ENCODE measurements around the gene CHAC1. TPM values are rescaled to one million over a fixed set of nuclear protein-coding genes. Genes with fewer than 3 reads are reported as not detected.

The CHAC1 gene
- total RNA-seq, 1 experiment from 2014 or later: 1.5 TPM

DNA sequence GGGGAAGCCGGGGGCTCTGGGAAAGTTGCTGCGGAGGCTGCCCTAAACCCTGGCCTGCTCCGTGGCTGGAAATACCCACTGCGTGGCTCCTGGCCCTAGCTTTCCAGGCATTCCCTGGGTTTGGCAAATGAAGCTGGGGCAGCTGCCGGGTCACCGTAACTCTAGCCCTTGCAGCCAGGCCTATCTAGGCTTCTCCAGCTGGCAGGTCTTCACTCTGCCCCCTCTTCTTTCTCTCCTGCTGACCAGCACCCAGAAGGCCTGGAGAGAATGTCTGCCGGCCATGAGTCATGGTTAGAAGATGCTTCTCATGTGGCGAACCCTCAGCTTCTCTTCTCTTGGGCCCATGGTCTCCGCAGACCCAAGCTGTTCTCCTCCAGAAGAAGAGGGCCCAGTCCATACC is 29.7 kb upstream of the CHAC1 start:
- DNase-seq (ENCODE audit: low read depth): no peak

DNA sequence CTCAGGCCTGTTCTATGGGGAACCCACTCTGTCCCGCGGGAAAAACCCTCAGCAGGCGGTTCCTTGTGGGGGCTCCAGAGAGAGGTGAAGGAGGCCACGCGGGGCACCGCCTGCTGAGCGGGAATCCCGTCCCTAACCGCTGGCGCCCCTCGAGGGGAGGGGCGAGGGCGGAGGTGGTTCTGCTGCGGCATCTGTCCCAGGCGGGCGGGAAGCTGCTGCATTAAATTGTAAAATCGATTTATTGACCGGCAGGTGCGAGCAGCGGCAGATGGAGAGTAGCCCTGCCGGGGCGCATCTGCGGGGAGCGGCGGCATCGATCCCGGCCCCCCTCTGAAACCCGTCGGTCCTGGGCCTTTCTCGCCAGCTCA is 27.8 kb upstream of the CHAC1 start:
- no peak for DNase-seq (ENCODE audit: low read depth)

DNA sequence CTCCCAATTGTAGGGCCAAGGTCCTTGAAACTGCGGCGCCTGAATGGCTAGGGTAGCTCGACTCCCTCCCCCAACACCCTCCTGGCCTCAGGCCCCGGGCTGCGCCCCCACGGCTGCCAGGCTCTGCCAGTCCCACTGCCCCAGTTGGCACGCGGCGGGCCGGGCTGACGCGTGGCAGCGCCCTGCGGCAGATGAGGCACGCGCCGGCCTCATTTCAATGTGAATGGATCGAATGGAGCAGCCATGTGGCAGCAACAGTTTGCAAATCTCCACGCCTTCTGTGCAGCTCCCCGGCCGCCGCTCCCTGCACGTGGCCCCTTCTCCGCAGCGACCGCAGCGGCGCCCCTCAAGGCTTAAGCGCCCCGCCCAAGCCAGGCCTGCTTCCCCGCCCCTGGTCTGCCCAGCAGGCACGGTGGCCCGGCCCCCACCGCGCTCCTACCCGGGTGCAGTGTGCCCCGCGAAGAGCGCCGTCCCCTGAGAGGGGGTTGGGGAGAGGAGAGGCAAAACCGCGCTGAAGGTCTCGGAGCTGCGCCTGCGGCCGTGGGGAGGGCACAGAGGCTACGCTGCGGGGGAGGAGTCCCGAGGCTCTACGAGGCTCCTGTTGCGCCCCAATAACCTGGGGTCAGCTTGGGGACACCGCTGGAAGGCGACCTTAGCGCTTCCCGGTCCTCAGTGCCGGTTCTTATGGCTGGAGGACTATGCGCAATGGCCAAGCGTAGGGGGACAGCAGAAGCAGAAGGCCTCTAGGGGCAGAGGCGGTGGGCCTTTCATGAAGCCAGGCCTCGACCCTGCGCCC is 27.2 kb upstream of the CHAC1 start:
- DNase-seq (ENCODE audit: low read depth): no peak

DNA sequence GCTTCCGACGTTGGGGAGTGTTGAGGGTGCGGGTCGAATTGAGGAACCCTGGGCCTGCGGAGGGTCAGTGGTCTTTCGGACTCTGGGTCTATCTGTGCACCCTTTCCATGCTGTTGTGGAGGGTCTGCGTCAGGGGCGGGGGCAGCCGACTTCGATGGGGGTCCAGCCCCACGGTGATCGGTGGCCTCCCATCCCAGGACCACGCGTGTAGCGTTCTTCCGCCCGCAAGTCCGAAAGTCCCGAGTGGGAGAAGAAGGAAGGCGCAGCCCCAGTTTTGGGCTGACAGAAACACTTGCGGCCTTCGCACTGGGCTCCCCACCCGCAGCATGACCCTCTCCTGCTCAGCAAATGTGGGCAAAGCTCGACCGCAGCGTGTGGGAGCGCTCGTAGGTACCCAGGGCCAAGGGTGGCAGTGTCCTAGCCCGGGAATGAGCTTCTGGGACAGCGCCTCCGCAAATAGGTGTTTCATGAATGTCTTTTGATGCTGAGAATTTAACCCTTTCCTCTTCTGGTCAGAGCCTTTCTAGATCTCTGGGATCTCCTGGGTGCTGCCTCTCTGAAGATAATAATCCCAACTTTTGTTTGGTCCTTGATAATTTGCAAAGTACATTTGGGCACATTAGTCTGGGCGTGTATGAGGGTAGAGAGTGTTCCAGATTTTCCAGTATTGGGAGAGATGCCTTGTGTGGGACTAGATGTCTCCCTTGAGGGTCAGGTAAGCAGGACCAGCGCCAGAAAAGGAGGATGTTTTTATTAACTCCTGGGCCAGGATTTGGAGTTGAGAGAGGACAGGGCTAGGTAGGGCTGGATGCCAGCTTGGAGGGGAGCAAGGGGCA is 26.4 kb upstream of the CHAC1 start:
- DNase-seq (ENCODE audit: low read depth): no peak

DNA sequence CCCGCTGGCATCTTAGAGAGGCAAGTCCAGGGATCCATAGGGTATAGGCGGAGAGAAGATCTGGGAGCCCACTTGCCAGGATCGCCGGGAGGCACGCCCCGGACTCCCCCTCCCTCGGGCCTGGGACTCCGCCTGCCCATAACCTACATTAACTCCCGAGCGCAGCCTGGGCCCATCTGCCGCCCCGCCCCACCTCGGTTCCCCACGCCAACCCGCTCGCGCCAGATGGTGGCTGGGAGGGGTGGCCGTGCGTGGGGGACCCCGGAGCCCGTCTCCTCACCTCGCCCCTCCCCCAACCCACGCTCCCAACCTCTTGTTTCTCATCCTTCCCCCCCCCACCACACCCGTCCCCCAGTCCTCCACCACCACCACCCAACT is 25.8 kb upstream of the CHAC1 start:
- DNase-seq (ENCODE audit: low read depth): no peak

DNA sequence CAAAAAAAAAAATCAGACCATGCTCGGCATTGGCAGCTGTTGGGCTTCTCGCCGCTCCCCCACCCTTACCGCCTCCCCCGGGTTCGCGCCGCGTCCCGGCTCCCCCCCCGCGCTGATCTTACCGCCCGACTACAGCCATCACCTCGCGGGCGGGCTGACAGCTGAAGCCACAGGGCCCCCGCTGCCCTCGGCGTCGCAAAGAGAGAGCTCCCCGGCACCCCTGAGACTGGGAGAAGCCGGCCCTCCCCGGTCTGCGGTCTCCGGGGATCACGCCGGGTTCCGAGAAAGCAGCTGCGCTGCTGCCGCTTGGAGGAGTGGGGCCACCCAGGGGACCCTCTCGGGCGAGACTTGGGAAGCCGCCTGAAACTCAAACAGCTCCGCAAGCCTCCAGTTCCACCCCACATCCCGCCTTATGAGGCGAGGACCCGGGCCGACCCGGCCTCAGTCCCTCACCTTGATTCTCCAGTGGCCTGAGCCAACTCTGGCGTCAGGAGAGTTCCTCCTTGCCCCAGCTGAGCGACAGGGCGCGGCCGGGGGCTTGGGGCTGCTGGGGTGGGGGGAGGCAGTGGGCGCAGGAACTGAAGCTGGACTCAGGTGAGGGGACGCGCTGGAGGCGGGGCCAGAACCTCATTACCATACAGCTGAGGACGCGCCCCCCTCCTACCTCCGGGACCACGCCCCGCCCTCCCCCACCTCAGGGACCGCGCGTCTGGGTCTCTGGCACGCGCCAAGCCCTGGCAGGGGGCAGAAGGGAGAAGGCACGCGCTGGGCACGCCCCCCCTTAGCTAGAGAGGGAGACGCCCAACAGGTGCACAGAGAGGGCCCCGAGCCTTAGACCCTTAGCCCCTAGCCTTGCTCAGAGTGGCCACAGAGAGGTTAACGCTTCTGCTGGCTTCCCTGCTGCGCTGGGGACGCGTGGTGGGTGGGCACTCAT is 25.1 kb upstream of the CHAC1 start:
- no peak for DNase-seq (ENCODE audit: low read depth)

DNA sequence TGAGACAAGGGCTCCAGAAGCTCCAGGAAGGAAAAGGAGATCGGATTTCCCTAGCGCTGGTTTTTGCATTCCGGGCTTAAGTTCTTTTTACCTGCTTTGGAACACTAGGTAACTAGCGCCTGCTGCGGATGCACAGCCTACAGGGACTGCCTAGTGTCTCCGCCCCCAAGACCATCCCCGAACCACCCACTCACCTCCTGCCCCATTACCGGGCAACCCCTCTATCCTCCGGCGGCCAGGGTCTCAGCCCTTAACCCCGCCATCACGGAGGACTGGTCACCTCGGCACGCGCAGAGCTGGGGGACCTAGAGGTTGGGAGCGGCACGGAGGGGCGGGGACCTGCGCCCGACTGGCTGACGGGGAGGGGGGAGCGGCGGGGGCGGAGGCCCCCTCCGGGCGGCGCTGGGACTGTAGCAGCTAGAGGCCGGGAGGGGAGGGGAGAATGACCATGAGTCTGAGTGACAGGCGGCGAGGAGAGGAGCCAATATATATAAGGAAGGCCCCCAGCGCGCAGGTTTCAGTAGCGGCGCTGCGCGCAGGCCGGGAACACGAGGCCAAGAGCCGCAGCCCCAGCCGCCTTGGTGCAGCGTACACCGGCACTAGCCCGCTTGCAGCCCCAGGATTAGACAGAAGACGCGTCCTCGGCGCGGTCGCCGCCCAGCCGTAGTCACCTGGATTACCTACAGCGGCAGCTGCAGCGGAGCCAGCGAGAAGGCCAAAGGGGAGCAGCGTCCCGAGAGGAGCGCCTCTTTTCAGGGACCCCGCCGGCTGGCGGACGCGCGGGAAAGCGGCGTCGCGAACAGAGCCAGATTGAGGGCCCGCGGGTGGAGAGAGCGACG is 24.2 kb upstream of the CHAC1 start, which contains the start of gene DLL4:
Gene DLL4, plus strand, starts transcription at position 520 of the 839 bp plus-strand sequence. CDS start 329 bp downstream, outside the sequence.
- DNase-seq (ENCODE audit: low read depth): no peak

DNA sequence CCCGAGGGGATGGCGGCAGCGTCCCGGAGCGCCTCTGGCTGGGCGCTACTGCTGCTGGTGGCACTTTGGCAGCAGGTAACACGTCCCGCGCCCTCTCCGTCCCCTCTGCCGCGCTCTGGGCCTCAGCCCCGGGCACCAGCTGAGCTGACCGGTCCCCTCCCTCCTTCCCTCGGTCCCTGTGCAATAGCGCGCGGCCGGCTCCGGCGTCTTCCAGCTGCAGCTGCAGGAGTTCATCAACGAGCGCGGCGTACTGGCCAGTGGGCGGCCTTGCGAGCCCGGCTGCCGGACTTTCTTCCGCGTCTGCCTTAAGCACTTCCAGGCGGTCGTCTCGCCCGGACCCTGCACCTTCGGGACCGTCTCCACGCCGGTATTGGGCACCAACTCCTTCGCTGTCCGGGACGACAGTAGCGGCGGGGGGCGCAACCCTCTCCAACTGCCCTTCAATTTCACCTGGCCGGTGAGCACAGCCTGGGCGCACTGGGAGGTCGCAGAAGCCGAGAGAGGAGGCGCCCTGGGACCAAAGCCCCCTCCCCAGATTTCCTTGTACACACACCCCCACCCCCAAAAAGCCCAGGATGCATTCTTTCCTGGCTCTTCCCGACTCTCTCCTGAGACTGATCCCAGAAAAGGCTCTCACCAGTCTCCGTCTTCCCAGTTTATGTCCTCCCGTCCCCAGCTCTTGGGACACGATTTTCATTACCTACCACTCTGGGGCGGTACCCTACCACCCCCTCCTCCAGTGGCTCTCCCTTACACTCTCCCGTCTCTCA is 23.4 kb upstream of the CHAC1 start:
- DNase-seq (ENCODE audit: low read depth): peak; percentile 47

DNA sequence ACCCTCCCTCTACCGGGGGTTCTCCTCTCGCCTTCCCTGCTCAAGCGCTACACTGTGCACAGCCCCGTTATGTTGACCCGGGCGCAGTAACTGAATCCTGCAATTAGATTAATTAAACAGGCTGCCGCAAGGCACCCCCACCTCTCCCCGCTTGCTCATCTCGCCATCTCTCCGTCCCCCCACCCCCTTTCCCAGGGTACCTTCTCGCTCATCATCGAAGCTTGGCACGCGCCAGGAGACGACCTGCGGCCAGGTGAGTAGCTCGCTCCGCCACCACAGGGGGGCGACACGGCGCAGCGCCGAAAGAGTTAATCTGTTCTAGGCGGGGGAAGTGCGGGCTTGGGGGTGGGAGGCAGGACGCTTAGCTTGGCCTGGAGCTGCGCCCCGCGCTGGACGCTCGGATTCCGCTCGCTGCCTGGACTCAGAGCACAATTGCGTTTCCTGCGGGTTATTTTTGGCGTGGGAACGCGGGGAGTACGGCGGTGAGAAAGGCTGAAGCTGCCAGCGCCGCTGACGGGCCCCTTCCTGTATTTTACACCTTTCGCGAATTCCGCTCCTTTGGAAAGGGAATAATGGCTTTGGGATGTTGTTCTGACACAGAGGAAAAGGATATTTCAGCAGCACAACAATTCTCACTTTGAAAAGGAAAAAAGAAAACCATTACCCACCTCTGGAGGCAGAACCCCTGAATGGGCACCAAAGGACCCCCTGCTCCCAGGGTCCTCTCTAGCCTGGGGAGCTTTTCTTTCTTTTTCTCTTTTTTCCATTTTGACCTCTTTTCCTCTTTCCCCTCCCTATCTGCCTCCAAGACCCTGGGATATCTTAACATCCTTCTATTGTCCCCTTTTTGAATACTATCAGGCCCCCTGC is 22.6 kb upstream of the CHAC1 start:
- no peak for DNase-seq (ENCODE audit: low read depth)

DNA sequence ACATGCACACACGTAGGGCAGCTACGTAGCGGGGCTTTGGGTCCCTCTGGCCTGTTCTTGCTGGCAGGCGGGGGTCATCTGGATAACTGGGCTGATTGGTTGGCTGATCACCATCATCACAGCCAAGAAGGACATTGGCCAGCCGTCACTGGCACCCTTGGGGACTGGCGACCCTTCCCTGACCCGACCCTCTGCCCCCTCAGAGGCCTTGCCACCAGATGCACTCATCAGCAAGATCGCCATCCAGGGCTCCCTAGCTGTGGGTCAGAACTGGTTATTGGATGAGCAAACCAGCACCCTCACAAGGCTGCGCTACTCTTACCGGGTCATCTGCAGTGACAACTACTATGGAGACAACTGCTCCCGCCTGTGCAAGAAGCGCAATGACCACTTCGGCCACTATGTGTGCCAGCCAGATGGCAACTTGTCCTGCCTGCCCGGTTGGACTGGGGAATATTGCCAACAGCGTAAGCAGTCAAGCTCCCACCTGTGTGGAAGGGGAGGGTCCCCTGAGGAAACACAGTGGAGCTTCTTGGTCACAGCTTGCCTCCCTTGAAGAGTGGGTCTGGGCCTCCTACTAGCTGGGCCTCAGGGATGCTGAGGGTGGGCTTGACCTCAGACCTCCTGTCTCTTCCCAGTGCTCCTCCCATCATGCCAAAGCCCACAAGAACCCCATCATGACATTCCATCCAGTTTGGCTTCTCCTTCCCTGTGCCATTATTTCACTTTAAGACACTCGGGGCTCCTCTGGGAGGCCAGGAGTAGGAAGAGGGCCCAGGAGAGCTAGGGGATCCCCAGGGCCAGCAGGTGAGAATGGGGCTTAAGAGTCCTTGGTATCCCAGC is 21.8 kb upstream of the CHAC1 start:
- DNase-seq (ENCODE audit: low read depth): no peak

DNA sequence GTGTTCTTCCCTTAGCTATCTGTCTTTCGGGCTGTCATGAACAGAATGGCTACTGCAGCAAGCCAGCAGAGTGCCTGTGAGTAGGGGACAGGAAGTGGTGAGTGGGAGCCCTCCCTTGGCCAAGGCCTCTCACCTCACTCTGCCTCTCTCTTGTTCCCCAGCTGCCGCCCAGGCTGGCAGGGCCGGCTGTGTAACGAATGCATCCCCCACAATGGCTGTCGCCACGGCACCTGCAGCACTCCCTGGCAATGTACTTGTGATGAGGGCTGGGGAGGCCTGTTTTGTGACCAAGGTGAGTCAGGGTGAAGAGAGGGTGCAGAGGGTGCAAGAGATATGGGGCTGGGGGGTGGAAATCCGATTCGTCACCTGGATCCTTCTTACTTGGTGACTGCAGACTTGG is 21.1 kb upstream of the CHAC1 start:
- no peak for DNase-seq (ENCODE audit: low read depth)

DNA sequence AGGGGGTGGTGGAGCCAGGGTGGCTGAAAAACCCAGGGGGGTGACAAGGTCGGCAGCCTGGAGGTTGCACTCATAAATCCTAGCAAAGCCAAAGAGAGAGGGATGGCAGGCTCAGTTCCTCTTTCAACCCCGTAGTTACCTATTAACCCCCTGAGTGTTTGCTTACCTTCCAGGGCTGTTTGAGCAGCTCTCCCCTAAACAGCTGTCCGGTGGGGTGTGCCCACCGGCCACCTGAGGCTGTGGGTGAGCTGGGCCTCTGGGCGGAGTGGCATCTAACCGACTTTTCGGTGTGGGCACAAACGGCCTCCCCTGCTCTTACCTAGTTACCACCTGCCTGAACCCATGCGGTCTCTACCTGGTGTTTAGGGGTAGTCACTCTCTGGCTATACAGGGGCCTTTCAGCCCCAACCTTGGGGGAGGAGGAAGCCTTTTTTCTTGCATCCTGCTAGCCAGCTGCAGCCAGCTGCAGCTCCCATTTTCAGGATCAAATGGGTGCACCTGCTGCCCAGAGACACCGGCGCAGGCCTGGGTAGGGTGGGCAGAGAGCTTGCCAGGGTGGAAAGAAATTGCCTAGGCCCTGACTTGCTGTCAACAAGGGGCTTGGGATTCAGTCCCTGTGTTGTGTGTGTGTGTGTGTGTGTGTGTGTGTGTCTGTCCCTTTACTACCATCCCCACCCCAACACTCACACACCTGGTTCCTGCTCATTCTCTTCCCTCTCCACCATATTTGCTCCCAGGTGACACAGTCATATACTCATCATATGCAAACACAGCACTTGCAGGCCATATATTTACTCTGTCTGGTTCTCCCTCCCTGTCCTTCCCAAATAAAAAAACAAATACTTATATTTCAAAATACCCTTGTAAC is 20.4 kb upstream of the CHAC1 start:
- DNase-seq (ENCODE audit: low read depth): no peak

DNA sequence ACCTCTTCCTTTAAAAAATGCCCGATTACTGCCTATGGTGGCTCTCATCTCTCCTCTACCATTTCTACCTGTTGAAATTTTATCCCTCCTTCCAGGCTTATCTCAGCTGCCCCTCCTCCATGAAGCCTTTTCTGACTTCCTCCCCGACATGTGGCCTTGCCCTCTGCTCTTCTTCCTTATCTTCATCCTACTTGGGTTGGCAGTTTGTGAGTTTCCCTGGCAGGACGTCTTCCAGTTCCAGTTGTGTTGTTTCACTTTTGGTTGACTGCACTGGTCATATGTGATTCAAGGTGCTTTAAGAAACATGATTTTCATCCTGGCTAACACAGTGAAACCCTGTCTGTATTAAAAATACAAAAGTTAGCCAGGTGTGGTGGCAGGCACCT is 19.8 kb upstream of the CHAC1 start:
- DNase-seq (ENCODE audit: low read depth): no peak

DNA sequence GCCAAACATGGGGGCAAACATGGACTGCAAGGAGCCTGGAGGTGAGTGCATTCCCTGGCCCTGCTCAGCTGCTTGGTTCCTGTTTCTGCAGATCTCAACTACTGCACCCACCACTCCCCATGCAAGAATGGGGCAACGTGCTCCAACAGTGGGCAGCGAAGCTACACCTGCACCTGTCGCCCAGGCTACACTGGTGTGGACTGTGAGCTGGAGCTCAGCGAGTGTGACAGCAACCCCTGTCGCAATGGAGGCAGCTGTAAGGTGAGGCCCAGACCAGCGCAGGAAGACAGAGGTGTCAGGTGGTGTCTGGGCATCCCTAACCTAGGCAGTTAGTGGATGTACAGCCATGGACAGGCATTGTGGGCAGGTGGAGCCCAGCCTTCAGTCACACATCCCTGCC is 18.8 kb upstream of the CHAC1 start:
- DNase-seq (ENCODE audit: low read depth): no peak

DNA sequence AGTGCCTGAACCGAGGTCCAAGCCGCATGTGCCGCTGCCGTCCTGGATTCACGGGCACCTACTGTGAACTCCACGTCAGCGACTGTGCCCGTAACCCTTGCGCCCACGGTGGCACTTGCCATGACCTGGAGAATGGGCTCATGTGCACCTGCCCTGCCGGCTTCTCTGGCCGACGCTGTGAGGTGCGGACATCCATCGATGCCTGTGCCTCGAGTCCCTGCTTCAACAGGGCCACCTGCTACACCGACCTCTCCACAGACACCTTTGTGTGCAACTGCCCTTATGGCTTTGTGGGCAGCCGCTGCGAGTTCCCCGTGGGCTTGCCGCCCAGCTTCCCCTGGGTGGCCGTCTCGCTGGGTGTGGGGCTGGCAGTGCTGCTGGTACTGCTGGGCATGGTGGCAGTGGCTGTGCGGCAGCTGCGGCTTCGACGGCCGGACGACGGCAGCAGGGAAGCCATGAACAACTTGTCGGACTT is 17.0 kb upstream of the CHAC1 start:
- DNase-seq (ENCODE audit: low read depth): no peak

DNA sequence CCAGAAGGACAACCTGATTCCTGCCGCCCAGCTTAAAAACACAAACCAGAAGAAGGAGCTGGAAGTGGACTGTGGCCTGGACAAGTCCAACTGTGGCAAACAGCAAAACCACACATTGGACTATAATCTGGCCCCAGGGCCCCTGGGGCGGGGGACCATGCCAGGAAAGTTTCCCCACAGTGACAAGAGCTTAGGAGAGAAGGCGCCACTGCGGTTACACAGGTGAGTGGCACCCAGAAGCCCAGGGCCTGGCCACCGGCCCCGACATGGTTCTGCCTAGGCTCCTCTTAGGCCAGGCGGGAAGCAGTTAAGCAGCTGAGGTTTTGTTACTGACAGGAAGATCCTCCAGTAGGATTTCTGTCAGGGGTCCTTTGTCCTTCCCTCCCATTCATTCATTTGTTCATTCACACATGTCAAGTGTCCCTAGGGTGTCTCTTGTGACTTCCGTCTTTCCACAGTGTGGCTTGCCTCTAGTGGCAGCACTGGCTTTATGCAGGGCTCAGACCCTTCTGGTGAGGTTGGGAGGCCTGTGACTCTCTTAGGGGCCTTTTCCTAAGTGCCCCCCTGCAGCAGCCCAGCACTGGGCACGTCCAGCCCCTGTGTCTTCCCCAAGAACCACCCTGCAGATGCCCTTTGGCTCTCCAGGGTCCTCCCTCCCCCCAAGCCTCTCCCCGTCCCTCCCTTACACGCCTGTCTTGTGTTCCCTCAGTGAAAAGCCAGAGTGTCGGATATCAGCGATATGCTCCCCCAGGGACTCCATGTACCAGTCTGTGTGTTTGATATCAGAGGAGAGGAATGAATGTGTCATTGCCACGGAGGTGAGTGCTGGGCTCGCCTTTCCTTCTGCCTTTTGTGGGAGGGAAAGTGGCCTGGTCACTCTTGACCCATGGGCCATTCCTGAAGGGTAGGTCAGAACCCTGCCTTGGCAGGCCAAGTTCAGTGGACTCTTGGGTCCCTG is 16.3 kb upstream of the CHAC1 start:
- peak; percentile 87 for DNase-seq (ENCODE audit: low read depth)

Data from LHCN-M2 (cell line).